Subcutaneous adipose tissue (tissue), 4 donors: ENCODE data around the gene MRPS10. TPM values are rescaled to one million over a fixed set of nuclear protein-coding genes. Genes with fewer than 3 reads are reported as not detected.

ENCODE experiments used
- CTCF ChIP-seq: fragments of 450-650 bp; IDR thresholded peaks from one replicate; pipeline ENCODE4 v1.5.1; 2016; ENCODE audit warnings: low read depth, mild to moderate bottlenecking, control low read depth, antibody characterized with exemption, moderate library complexity
- total RNA-seq, 4 donors: library from RNA; depleted of rRNA; stranded (reverse); fragments of >200 nt; gene quantifications; one replicate each; pipeline ENCODE4 v1.1.0, GENCODE V29; 2016

MRPS10 gene
- total RNA-seq, 4 donors from 2014 or later = 29.1 to 35.6 (median 31.9) TPM

DNA sequence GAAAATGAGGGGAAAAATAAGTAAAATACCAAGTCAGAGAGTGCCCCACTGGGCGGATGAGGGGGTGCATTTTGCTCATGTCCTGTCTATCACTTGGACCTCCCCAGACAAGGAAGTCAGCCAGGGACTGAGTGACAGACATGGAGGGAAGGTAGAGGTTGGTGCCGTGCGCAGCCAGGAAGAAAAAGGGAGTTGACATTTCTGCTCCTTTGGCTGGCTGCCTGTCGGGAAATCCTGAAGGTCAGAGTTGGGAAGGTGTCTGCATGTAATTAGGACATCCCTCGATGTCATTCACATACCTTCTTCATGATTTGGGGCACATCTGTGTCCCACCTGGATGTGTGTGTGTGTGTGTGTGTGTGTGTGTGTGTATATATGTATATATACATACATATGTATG is 35.6 kb downstream of the MRPS10 start:
- TF ChIP-seq CTCF = no peak

DNA sequence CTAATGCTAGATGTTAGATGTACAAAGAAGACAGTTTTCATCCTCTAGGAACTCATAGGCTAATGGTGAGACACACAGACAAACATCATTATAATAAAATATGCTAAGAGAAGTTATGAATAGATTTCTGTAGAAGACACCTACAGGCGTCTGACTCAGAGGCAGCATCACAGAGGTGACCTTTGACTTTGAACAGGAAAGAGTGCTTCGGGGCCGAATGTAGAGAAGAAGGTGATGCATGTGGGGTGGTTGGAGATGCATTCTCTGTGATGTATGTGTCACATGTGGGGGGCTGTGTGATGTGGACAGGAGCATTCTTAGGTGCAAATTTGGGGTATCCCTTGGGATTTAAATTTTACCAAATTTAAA is 37.7 kb downstream of the MRPS10 start:
- no peak for TF ChIP-seq CTCF

GRCh38 chr6:42179261-42179944 is 38.3 kb downstream of the MRPS10 start:
- no peak for TF ChIP-seq CTCF

DNA sequence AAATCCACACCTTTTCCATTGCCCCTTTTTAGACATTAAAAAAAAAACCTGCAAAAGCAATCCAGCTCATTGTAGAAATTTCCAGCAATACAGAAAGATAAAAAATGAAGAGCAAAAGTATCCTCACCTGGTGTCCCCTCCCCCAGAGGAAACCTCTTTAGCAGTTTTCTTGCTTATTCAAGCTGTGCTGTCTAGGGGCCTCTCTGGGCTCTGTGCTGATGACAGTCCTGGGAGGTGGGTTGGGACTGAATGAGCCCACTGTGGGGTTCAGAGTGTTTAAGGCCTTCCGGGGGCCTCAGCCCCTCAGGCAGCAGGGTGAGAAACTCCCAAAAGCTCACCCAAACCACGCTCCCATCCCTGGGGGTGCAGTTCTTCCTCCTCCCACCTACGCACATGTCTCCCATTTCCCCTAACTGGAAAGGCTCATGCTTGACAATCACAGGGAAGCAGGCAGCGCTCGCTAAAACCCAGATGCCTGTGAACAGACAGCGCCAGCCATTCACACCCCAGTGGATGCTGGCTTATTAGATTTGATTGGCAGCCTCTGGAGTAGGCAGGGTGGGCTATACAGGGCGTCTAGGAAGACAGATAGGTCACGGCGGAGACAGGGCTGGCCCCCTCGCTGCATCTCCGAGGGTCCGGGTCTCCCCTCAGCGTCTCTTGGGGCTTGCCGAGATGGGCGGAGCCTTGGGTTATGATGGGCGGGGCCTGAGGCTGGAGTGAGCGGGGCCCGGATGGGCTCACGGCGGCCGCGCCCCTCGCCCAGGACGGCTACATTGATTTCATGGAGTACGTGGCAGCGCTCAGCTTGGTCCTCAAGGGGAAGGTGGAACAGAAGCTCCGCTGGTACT is 39.9 kb downstream of the MRPS10 start:
- no peak for TF ChIP-seq CTCF

DNA sequence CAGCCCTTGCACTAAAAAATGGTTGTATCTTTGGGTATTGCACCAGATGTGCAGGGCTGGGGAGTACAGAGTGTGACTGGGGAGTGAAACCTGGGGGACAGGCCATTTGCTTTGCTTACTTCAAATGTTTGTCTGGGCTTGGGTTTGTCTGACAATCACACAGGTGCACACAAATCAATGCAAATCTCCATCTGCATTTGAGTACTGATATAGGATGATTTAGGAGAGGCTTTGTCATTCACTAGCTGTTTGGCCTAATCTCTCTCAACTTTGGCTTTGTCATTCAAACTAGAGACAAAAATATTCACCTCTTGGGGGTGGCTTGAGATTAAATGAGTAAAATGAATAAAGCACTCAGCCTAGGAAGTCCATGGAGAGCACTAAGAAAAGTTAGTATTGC is 40.7 kb downstream of the MRPS10 start:
- no peak for TF ChIP-seq CTCF

GRCh38 chr6:42175860-42176259 is 41.8 kb downstream of the MRPS10 start:
- no peak for TF ChIP-seq CTCF

DNA sequence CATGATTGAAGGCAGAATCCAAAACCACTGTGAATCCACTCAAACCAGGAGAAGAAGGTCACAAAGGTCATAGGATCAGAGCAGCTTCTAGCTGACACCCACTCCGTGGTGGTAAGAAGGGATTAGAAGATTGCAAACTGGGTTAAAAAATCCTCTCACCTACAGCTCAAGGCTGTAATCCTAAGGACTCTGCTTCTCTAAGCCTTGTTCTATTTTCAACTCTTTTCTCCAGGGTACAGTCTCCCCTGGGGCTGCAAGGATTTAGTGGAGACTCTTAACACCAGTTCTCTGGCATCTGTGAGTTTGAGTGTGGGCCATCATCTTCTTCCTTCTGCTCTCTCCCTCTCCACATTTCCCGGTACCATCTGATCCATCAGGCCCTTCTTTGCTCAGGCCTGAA is 44.6 kb downstream of the MRPS10 start, which contains the start of gene GUCA1A:
GUCA1A (plus strand) TSS at position 264 of the 400 bp plus-strand sequence. CDS start 250 bp downstream, outside the sequence.
- no peak for TF ChIP-seq CTCF
